IMR-90 (cell line): Measurements from ENCODE around the gene FAM171A1.

Source experiments
- POLR2A ChIP-seq: IDR thresholded peaks from 2 replicates; pipeline ENCODE4 v1.6.1; 2012; ENCODE audit warnings: mild to moderate bottlenecking, low read depth, low read length
- TF ChIP-seq, protein P1 (sequence below): conservative IDR thresholded peaks from 2 replicates; pipeline ENCODE4 v1.5.1; 2012; ENCODE audit warnings: mild to moderate bottlenecking, low read depth, low read length, improper control_type of control experiment

GRCh38 chr10:15351099-15351820 lies 19.8 kb downstream of the FAM171A1 start:
- TF ChIP-seq POLR2A, result no peak
- TF ChIP-seq, protein P1, sequence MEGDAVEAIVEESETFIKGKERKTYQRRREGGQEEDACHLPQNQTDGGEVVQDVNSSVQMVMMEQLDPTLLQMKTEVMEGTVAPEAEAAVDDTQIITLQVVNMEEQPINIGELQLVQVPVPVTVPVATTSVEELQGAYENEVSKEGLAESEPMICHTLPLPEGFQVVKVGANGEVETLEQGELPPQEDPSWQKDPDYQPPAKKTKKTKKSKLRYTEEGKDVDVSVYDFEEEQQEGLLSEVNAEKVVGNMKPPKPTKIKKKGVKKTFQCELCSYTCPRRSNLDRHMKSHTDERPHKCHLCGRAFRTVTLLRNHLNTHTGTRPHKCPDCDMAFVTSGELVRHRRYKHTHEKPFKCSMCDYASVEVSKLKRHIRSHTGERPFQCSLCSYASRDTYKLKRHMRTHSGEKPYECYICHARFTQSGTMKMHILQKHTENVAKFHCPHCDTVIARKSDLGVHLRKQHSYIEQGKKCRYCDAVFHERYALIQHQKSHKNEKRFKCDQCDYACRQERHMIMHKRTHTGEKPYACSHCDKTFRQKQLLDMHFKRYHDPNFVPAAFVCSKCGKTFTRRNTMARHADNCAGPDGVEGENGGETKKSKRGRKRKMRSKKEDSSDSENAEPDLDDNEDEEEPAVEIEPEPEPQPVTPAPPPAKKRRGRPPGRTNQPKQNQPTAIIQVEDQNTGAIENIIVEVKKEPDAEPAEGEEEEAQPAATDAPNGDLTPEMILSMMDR, result no peak
